ENCODE data around the gene ARFRP1. TPM values are rescaled to one million over a fixed set of nuclear protein-coding genes. Genes with fewer than 3 reads are reported as not detected.

Gene ARFRP1
- total RNA-seq, 1 donor from 2014 or later = 51.0 TPM

DNA sequence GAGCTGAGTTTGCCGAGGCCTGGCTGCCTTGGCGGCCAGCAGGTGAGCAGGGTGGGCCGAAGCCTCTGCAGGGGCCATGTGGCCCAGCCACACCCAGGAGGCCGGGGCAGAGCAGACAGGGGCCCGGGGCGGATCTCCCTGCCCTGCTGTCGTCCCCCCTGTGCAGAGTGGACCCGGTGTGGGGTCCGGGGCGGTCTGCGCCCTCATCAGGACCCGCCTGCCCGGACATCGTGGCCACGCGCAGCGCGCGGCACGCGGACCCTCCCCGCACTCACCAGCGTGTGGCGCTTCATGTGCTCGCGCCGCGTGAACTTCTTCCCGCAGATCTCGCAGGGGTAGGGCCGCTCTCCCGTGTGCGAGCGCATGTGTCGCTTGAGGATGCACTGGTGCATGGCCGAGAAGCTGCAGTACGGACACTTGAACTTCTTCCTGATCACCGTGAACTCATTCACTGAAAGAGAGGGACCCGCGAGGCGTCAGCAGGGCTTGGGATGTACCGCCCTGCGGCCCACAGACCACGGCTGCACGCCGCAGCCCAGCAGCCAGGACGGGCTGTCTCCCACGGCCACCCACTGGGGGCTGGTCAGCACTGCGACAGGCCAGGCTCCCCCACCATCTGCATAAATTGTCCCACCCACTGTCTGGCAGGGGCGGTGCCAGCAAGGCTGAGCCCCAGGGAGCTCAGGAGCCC lies 44.8 kb upstream of the ARFRP1 start:
- TF ChIP-seq, protein P1, sequence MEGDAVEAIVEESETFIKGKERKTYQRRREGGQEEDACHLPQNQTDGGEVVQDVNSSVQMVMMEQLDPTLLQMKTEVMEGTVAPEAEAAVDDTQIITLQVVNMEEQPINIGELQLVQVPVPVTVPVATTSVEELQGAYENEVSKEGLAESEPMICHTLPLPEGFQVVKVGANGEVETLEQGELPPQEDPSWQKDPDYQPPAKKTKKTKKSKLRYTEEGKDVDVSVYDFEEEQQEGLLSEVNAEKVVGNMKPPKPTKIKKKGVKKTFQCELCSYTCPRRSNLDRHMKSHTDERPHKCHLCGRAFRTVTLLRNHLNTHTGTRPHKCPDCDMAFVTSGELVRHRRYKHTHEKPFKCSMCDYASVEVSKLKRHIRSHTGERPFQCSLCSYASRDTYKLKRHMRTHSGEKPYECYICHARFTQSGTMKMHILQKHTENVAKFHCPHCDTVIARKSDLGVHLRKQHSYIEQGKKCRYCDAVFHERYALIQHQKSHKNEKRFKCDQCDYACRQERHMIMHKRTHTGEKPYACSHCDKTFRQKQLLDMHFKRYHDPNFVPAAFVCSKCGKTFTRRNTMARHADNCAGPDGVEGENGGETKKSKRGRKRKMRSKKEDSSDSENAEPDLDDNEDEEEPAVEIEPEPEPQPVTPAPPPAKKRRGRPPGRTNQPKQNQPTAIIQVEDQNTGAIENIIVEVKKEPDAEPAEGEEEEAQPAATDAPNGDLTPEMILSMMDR (IDR thresholded peaks at IDR 0.05; ENCODE audit: unreplicated experiment) = no peak
- no peak overlapping the region for H3K27ac Mint-ChIP-seq
- no peak for DNase-seq (ENCODE audit: low spot score, unreplicated experiment)
- no peaks in the 10 kb centered on the region for H3K4me1 Mint-ChIP-seq (ENCODE audit: low read depth)
- H3K9me3 Mint-ChIP-seq (ENCODE audit: low read depth) = no peaks in the 10 kb centered on the region
- no peaks in the 10 kb centered on the region for H3K27me3 Mint-ChIP-seq
- H3K4me3 Mint-ChIP-seq (ENCODE audit: low read depth) = no peak overlapping the region
- peaks cover 3% of the 10 kb centered on the region for H3K36me3 Mint-ChIP-seq (ENCODE audit: insufficient read depth)

DNA sequence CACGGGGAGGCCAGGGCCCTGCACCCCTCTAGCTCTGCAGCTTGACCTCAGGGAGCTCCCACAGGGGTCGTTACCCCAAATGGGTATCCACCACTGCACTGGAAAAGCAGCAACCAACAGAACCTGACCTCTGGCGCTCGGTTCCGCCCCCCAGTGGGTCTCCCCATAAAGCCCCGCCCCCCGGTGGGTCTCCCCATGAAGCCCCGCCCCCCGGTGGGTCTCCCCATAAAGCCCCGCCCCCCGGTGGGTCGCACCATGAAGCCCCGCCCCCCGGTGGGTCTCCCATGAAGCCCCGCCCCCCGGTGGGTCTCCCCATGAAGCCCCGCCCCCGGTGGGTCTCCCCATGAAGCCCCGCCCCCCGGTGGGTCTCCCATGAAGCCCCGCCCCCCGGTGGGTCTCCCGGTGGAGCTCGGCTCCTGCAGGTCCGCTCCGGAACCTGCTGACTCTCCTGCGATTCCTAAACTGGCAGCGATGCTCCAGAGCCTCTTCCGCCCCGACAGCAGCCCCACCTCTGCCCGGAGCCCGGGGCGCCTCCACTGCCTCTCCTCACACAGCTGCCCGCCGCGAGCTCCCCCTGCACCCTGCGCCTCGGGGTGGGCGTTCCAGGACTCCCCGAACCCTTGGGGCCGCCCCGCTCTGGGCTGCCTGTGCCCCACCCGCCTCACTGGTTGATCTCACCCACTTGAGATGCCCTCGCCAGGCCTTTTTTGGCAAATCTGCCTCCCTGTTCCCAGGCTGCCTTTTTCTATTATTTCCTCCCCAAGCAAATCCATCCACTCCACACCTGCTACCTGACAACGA lies 43.9 kb upstream of the ARFRP1 start:
- DNase-seq (ENCODE audit: low spot score, unreplicated experiment) = no peak
- Mint-ChIP-seq H3K36me3 (ENCODE audit: insufficient read depth) (peaks cover 3% of the 10 kb centered on the region), H3K27me3 (no peaks in the 10 kb centered on the region), H3K9me3 (ENCODE audit: low read depth) (no peaks in the 10 kb centered on the region), H3K4me1 (ENCODE audit: low read depth) (no peaks in the 10 kb centered on the region), H3K27ac (no peak overlapping the region), H3K4me3 (ENCODE audit: low read depth) (no peak overlapping the region)
- TF ChIP-seq, protein P1 (IDR thresholded peaks at IDR 0.05; ENCODE audit: unreplicated experiment) = no peak

DNA sequence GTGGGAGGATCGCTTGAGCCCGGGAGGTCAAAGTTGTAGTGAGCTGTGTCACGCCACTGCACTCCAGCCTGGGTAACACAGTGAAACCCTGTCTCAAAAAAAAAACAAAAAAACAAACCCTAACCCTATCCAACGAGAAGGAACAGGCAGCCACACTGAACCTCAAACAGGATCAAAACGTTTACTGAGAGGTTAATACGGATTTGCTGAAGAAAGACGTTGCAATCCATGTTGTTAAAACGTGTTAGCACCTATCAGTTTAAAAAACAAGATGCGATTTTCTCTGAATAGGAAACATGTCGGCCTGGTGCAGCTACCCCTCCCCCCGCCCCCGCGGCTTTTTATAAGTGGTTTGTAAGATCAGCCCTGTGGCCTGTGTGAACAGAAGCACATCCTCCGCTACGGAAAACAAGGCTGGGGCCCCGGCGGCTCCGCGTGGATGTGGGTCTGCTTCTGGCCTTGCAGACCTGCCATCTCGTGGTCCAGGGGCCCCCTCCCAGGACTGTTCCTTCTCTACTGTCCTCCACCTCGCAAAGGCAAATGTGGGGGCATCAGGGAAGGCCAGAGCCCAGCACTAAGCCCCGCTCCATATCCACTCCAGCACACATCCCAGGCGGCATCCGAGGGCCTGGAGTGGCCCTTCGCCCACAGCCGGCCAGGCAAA lies 43.2 kb upstream of the ARFRP1 start:
- DNase-seq (ENCODE audit: low spot score, unreplicated experiment) = no peak
- H3K27ac Mint-ChIP-seq = peak overlapping the region; percentile 52
- TF ChIP-seq, protein P1 (IDR thresholded peaks at IDR 0.05; ENCODE audit: unreplicated experiment) = no peak
- peaks cover 3% of the 10 kb centered on the region for H3K36me3 Mint-ChIP-seq (ENCODE audit: insufficient read depth)
- H3K9me3 Mint-ChIP-seq (ENCODE audit: low read depth) = no peaks in the 10 kb centered on the region
- no peaks in the 10 kb centered on the region for H3K4me1 Mint-ChIP-seq (ENCODE audit: low read depth)
- H3K27me3 Mint-ChIP-seq = no peaks in the 10 kb centered on the region
- H3K4me3 Mint-ChIP-seq (ENCODE audit: low read depth) = no peak overlapping the region

DNA sequence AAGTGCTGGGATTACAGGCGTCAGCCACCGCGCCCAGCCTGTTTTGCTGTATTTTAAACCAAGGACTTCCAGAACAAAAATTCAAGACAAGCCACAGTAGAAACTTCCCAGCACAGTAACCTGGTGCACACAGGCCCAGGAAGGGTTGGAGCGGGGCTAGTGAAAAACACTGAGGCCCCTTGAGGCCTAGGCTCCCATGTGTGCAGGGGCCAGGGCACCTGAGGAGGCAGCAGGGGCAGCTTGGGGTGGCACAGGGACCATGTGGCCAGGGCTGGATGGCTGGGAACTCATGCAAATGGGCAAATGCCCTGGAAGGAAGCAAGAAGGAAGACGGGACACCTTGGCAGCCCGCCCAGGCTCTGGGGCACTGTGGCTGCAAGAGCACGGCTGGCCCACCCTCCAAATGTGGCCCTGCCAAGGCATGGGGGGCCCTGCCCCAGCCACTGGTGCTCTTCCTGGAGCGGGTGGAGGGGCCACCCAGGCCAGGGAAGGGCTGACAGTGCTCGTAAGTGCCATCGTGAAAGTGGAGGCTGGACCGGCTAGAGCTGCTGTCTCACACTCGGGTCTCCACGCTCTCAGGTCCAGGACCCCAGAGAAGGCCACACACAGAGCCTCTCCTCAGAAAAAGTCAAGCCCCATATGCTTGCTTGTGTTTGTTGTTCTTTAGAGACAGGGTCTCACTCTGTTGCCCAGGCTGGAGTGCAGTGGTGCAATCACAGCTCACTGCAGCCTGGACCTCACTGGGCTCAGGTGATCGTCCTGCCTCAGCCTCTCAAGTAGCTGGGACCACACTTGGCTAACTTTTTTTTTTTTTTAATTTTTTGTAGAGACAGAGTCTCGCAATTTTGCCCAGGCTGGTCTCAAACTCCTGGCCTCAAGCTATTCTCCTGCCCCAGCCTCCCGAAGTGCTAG lies 42.1 kb upstream of the ARFRP1 start:
- Mint-ChIP-seq H3K9me3 (ENCODE audit: low read depth) (no peaks in the 10 kb centered on the region), H3K27me3 (no peaks in the 10 kb centered on the region), H3K4me3 (ENCODE audit: low read depth) (no peak overlapping the region), H3K4me1 (ENCODE audit: low read depth) (no peaks in the 10 kb centered on the region), H3K27ac (no peak overlapping the region), H3K36me3 (ENCODE audit: insufficient read depth) (peaks cover 5% of the 10 kb centered on the region)
- TF ChIP-seq, protein P1 (IDR thresholded peaks at IDR 0.05; ENCODE audit: unreplicated experiment) = no peak
- no peak for DNase-seq (ENCODE audit: low spot score, unreplicated experiment)

All from progenitor cell of endocrine pancreas (in vitro differentiated cells).